Limb (tissue), 2 donors: ENCODE data around the gene ASAP2.

Experiments
- DNase-seq, 2 donors: peaks; one replicate each; pipeline ENCODE4 v3.0.0-alpha.2; 2016; ENCODE audit errors: extremely low spot score in 2 of 2

ASAP2 gene

DNA sequence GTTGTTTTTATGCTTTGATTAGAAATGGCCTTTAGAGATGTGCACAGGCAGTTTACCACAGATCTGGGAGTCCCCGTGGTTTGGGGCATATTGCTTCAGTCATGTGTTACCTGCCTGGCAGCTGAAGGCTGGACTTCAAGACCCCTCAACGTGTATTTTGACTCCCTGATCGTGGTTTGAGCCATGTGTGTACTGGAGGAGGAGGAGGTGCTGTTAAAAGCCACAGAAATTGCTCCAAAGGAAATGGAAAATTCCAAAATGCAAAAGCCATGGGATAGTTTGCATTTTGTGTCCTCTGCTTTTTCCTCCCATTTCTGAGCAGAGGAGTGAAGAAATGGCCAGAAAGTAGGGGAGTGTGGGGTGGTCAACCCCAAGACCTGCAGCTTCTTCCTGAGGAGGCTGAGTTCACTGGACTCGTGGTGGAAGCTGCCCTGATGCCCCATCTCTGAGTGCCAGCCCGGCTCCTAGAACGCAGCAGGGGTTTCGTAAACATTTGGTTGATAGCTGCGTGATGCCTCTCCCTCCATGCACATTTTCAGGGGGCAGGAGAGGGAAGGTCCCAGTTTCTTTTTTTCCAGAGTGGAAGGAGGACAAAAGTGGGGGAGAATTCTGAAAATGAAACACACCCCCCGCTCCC is 171.0 kb downstream of the ASAP2 start:
- no peak for DNase-seq

DNA sequence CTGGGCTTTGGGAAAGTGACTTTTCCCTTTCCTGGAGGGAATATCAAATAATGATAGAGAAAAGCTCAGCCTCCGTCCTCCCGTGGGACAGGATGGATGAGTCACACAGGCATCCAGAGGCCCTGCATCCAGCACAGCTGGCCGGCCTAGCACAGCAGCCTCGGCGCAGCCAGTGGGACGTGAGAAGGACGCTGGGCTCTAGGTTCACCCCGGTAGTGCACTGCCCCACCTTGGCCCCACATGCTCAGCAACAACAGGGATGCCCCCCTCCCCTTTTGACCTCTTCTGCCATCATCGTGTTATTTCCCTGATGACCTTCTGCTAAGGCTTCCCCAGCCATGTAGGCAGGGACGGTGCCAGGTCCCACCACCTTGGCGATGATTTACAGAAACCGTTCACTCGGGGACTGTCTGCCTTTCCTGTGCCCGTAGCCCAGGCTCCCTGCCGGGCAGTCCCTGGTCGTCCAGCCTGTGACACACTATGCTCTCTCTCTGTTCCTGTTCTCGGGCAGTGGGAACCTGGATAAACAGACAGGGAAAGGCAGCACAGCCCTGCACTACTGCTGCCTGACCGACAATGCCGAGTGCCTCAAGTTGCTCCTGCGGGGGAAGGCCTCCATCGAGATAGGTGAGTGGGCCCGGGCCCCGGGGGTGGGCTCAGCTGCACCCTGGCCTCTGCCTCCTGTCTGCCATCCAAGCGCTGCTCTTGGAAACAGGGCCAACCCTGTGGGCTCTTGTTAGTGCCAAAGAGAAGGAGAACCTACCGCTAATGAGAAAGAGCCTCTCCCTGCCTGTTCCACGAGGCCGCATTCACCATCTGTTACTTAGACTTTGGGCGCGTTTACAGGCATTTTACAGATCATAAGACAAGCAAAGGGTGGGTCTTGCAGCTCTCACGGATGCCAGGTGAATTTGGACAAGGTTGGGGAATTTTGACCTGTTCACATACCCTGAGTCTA is 172.1 kb downstream of the ASAP2 start:
- DNase-seq: no peak

DNA sequence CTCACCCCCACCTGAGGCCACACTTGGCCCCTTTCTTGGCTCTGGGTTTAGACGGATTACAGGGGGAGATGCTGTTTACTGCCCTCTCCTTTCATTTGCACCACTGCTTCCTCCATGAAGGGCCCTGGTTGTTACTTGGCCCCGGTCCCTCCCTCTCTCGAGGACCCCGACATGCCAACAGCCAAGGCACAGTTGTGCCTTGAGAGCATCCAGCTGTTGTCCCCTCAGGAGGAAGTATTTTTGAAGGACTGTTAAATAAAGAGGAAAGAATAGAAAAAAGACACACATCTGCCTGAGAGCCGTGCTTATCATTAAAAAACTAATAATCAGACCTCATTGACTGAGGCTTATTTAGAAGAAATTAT is 172.8 kb downstream of the ASAP2 start:
- no peak for DNase-seq

DNA sequence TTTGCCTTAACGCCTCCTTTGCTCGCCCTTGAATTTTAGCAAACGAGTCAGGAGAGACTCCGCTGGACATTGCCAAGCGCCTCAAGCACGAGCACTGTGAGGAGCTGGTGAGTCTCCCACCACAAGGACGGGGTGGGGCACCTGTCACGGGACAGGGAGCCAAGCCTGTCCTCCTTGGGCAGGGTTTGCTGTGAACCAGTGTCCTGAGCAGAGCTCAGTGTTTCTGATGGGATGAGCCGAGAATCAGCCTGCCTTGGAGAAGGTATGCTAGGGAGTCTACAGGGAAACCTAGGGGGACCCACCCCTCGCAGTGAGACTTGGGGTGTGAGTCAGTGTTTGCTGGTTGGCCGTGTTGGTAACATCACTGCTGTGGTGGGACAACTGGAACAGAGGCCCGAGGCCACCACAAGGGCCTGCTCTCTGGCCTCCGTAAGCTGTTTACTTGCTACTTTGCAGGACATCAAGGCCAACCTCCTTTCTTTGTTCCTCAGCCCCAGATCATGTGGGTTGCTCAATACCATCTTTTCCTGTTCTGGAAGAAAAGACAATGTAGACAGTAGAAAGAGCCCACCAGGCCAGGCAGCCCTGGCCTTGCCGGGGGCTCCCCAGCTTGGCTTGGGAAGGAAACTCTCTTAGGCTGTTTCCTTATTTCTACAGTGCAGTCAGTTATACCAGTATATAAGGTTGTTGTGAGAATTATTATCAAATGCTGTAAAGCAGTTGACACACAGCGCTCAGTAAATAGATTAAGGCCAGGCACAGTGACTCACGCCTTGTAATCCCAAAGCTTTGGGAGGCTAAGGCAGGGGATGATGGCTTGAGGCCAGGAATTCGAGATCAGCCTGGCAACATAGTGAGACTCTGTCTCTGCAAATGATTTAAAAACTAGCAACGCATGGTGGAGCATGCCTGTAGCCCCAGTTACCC is 174.4 kb downstream of the ASAP2 start:
- DNase-seq: peak in 1 of 2 donors; percentile 10

DNA sequence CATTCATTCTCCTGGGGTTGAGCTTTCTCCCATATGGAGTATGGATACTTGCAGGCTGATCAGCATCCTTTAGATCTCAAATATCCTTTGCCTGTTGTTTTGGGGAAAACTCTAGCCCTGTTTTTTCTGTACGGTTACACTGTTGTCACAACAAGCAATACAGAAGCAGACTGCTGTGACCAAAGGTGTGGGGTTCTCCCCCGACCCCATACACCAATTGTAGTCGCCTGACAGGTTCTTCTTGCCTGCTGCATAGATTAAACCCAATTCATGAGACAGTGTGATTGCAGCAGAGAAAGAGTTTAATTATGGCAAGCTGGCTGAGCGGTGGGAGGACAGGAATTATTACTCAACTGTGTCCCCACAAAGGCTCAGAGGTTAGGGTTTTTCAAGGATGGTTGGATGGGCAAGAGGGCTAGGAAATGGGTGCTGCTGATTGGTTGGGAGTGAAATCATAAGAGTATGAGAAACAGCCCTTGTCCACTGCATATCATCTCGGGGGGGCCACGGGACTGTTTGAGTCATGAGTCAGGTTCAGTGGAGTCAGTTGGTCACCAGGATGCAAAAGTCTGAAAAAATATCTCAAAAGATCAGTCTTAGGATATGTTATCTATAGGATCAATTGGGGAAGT is 176.1 kb downstream of the ASAP2 start:
- no peak for DNase-seq

DNA sequence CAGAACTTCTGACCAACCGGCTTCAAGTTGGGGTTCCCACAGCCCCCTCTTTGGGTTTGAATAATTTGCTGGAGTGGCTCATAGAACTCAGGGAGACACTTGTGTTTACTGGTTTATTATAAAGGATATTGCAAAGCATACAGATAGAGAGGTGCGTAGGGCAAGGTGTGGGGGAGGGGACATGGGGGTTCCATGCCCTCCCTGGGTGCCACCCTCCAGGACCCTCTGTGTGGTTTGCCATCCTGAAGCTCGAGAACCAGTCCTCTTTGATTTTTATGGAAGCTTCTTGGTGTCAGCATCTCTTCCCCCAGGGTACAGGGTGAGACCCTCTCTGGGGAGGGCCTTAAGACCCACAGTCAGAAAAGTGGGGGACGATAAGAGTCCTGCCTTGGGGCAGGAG is 177.9 kb downstream of the ASAP2 start:
- DNase-seq: peak in 1 of 2 donors; percentile 2

DNA sequence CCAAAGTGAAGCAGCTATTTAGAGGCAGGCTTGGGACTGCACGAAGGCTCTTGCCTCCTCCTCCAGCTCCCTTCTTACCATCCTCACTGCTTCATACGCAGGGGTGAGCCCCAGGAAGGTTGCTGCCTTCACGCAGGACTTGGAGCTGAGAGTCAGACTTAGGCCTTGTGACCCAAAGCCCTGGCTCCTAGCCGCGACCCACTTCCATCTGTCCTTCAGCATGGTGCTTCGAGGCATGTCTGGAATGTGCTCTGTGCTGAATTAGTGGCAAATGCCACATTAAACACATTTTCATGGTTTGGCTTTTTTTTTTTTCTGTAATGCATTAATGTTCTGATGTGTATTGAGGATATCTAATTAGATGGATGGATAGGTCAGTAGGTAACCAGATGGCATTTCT is 179.2 kb downstream of the ASAP2 start:
- DNase-seq: no peak

DNA sequence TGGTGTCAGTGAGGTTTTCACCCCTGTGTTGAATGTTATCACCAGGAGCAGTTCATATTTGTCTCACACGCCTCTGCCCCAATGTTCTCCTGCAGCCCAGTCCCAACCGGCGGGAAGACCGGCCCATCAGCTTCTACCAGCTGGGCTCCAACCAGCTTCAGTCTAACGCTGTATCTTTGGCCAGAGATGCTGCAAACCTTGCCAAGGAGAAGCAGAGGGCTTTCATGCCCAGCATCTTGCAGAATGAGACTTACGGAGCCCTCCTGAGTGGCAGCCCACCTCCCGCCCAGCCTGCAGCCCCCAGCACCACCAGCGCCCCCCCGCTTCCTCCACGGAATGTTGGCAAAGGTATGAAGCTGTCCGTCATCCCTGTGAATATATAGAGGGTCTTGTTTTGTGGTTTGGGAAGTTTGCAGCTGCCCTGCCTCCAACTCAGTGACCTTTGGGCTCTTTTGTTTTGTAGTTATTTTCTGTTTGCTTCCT is 181.6 kb downstream of the ASAP2 start:
- peak in 1 of 2 donors; percentile 12 for DNase-seq

DNA sequence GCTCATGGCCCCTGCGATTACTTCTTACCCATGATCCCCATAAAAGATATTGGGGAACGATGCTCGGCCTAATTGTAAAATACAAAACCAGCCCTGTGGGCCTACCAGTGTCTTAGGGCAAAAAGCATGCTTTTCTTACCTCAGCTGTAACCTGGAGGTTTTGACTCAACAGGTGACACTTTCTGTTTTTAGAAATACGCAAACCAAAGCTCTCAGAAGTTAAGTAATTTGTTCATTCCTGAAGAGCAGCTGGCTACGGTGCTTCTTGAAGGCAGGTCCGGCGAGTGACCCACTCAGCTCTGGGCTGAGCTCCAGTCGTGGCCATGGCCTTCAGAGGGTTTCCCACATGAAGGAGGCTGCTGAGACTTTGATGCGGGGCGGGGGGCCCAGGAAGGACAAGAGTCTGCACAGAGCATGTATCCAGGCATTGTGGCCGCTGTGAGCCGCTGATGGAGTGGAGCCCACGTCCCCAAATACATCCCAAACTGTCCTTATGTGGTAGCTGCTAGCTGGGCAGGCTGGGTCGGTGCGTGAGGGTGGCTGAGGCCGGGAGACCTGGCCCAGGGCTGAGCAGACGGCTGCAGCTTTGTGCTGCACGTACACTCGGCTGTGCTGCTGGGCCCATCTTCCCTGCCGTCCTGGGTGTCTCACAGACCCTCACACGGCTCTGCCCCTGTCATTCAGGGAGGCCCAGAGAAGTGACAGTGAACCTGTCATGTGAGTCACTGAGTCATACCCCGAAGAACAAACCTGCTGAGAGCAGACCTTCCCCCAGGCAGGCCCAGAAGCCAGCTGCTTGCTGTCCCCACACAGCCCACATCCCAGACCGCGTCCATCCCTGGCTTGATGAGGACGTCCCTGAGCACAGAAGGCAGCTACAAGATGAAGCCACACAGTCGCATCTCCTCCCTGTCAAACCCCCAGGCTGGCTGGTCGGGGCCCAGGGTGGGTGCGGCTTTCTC is 182.6 kb downstream of the ASAP2 start:
- DNase-seq: no peak

DNA sequence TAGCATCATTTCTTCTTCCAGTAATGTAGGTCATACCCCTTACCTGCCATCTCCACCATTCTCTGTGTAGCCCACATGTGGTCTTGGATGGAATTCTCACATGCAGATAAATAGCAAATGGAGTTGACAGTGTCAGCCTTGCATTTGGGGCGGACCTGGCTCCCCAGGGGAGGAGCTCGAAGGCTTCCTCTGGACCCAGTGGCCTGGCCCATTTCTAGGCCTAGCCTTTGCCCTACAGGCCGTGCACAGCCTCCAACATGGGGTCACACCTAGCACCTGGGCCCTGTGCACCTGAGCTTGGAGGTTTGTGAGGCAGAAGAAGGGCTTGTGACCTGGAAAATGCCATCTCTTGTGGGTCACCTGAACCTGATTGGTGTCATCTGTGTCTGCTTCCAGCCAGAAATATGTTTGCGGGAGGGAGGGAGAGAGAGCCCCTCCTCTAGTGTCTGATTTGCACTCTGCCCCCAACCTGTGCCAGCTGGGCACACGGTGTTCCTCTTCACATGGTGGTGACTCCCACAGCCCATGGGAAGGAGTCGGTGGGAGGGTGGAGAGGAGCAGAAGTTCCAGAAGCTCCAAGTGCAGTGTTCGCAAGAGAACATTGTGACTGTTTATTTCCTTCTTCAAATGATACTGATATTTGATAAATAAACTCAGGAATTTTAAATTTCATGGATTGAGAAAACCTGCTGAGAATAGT is 183.7 kb downstream of the ASAP2 start:
- no peak for DNase-seq

DNA sequence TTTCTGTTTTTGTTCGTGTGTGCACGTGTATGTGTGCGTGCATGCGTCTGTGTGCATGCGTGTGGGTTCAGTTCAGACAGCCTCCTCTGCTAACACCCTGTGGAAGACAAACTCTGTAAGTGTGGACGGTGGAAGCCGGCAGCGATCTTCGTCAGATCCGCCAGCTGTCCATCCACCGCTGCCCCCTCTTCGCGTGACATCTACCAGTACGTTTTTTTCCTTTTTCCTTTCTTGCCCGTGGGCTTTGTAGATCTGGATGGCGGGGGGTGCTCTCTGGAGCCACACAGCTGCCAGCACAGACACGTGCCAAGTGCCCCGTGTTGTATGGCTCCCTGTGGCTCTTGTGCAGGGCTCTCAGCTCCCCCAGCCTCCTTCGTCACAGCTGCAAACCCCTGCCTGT is 184.4 kb downstream of the ASAP2 start:
- no peak for DNase-seq

DNA sequence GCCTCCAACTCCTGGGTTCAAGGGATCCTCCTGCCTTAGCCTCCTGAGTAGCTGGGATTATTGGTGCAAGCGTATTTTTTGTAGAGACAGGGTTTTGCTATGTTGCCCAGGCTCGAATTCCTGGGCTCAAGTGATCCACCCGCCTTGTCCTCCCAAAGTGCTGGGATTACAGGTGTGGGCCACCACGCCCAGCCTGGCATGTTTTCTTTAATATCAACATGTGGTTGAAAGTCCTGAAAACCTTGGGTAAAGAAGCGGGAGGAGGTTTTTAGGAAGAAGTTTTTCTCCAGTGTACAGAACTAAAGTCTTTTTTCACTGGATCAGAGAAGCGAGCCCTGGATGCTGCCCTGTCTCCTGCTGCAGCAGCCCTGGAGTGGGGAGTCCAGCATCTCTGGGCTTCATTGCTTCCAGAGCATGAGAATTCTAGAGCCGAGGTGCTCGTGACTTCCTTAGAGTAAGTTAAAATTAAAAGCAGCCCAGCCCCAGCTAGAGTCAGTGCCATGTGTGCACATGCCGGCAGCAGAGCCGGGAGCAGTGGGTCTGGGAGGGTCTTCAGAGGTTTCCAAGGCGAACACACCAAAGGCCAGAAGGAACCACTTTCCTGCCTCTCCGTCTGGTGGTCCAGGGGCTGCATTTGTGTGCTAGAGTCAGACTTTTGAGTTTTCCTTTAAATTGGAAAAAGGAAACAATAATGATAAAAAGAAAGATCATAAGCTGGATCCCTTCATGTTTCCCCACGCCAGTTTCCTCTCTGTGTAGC is 185.5 kb downstream of the ASAP2 start:
- DNase-seq: no peak

DNA sequence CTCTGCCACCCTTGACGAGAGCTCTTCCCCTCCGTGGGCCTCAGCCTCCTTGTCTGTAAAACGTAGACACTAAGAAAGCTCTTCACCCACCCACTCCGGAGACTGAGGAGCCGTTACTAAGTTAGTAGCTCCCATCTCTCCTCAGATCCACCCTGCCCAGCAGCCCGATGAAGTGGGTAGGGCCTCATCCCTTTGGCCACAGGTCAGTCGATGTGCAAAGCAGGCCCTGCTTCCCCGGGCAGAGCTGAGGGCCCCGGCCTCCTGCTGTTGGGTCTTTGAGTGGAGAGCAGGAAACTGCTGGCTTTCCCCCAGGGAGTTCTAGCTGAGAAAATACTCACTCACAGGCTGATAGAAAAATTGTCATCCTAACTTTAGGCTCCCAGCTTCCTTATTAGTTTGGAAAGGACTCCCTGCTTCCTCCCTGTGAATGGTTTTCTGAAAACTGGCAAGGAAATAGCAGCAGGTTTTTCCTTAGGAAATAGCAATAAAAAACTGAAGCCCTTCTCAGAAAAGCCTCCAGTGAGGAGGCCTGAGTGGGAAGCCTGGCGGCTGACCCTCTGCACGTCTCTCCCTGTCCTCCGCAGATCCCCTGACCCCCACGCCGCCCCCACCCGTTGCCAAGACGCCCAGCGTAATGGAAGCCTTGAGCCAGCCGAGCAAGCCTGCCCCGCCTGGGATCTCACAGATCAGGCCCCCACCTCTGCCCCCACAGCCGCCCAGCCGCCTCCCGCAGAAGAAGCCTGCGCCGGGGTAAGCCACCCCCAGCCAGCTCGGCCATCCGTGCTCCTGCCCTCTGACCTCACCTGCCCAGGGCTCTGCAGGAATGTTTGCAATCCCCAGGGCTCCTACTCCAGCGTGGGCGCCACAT is 186.5 kb downstream of the ASAP2 start:
- peak in 1 of 2 donors; percentile 55 for DNase-seq

DNA sequence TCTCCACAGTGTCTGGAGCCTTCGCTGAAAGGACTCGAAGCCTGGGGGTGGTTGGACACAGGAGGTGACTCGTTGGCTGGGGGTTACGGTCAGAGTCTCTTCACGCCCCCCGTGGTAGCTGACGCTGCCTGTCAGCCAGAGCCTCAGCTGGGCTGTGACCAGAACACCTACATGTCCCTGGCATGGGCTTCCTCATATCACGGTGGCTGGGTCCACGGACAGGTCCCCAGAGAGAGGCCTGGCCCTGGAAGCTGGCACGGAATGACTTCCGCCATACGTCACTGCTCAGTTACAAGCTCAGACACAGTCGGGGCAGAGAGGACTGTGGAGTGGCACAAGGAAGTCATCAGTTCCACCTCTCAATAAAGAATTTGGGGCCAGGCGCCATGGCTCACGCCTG is 188.2 kb downstream of the ASAP2 start:
- no peak for DNase-seq

DNA sequence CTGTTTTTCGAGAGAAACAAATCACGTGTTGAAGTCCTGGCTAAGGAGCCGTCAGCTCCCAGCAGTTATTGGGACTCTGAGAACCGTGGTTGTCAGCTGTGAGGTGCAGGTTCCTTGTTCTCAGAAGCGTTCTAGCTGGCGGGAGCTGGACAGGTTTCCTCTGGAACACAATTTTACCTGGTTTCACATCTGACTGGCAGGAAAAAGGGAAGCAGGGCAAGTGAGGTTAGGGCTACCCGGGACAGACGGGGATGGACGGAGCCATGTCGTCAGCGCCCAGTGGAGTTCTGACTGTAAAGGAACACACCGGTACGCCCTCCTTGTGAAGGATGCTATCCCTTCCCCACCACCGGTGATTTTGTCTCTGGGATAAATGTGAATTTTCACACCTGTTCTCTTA is 190.6 kb downstream of the ASAP2 start:
- peak in 1 of 2 donors; percentile 17 for DNase-seq

DNA sequence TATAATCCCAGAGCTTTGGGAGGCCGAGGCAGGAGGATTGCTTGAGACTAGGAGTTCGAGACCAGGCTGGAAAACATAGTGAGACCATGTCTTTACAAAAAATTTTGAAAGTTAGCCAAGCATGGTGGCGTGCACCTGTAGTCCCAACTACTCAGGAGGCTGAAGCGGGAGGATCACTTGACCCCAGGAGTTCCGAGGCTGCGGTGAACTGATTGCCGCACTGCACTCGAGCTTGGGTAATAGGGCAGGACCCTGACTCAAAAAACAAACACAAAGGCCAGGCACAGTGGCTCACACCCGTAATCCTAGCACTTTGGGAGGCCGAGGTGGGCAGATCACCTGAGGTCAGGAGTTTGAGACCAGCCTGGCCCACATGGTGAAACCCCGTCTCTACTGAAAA is 191.6 kb downstream of the ASAP2 start:
- DNase-seq: peak in 1 of 2 donors; percentile 17
